Measurements from ENCODE around the gene TBC1D5.

TBC1D5 gene

GRCh38 chr3:17151598-17152373, 590.6 kb downstream of the TBC1D5 start:
- no peak for TF ChIP-seq CTCF (IDR thresholded peaks at IDR 0.05; ENCODE audit: extremely low read depth, insufficient read depth, missing control alignments)
- peak; percentile 87 for DNase-seq (ENCODE audit: low spot score)
- in situ Hi-C loops (cut with MboI; ENCODE audit: low pct_unique_long_range_greater_than_20kb, low sequenced_read_pairs, unreplicated experiment): no loop called here

- in situ Hi-C loops (cut with MboI; ENCODE audit: low pct_unique_long_range_greater_than_20kb, low sequenced_read_pairs, unreplicated experiment): no loop called here
- TF ChIP-seq CTCF (IDR thresholded peaks at IDR 0.05; ENCODE audit: extremely low read depth, insufficient read depth, missing control alignments): no peak
- no peak for DNase-seq (ENCODE audit: low spot score)
These were observed 593.4 kb downstream of the TBC1D5 start for GRCh38 chr3:17149076-17149475.

GRCh38 chr3:17144665-17144993, 597.8 kb downstream of the TBC1D5 start:
- in situ Hi-C loops (cut with MboI; ENCODE audit: low pct_unique_long_range_greater_than_20kb, low sequenced_read_pairs, unreplicated experiment): no loop called here
- no peak for TF ChIP-seq CTCF (IDR thresholded peaks at IDR 0.05; ENCODE audit: extremely low read depth, insufficient read depth, missing control alignments)
- peak; percentile 46 for DNase-seq (ENCODE audit: low spot score)

GRCh38 chr3:17143893-17144664, 598.4 kb downstream of the TBC1D5 start:
- in situ Hi-C loops (cut with MboI; ENCODE audit: low pct_unique_long_range_greater_than_20kb, low sequenced_read_pairs, unreplicated experiment): no loop called here
- TF ChIP-seq CTCF (IDR thresholded peaks at IDR 0.05; ENCODE audit: extremely low read depth, insufficient read depth, missing control alignments): no peak
- no peak for DNase-seq (ENCODE audit: low spot score)

- in situ Hi-C loops (cut with MboI; ENCODE audit: low pct_unique_long_range_greater_than_20kb, low sequenced_read_pairs, unreplicated experiment): no loop called here
- no peak for DNase-seq (ENCODE audit: low spot score)
- no peak for TF ChIP-seq CTCF (IDR thresholded peaks at IDR 0.05; ENCODE audit: extremely low read depth, insufficient read depth, missing control alignments)
These were observed 599.9 kb downstream of the TBC1D5 start for GRCh38 chr3:17142516-17142915.

GRCh38 chr3:17141699-17142098, 600.7 kb downstream of the TBC1D5 start:
- TF ChIP-seq CTCF (IDR thresholded peaks at IDR 0.05; ENCODE audit: extremely low read depth, insufficient read depth, missing control alignments): no peak
- in situ Hi-C loops (cut with MboI; ENCODE audit: low pct_unique_long_range_greater_than_20kb, low sequenced_read_pairs, unreplicated experiment): no loop called here
- no peak for DNase-seq (ENCODE audit: low spot score)

All from GM13977 (cell line).